Large intestine (tissue), 3 donors: ENCODE results near the gene LPCAT1. TPM values are rescaled to one million over a fixed set of nuclear protein-coding genes. Genes with fewer than 3 reads are reported as not detected.
"Not testable (repeated sequence)": the region's sequence is repeated elsewhere in the genome, so short reads cannot be mapped to it uniquely, and the experiment has no call there.

Experiments
- DNase-seq, 2 donors: peaks; one replicate each; pipeline versions ENCODE4 v3.0.0 to v3.0.0-alpha.2; 2013
- H3K27ac ChIP-seq: one replicate; pipeline ENCODE4 v1.5.1; 2013; ENCODE audit warnings: low read length
- H3K27me3 ChIP-seq: 2 replicates; pipeline ENCODE4 v1.6.1; 2013; ENCODE audit warnings: low read length; ENCODE audit not compliant: control insufficient read depth, insufficient read depth
- H3K36me3 ChIP-seq: 2 replicates; pipeline ENCODE4 v1.6.1; 2013; ENCODE audit warnings: low read length; ENCODE audit not compliant: control insufficient read depth, insufficient read depth
- H3K4me1 ChIP-seq: one replicate; pipeline ENCODE4 v1.6.1; 2013; ENCODE audit warnings: low read length; ENCODE audit not compliant: control insufficient read depth, insufficient read depth
- H3K4me3 ChIP-seq: one replicate; pipeline ENCODE4 v1.5.1; 2013; ENCODE audit warnings: low read length
- H3K9me3 ChIP-seq: one replicate; pipeline ENCODE4 v1.6.1; 2013; ENCODE audit warnings: mild to moderate bottlenecking, low read depth, low read length, moderate library complexity; ENCODE audit not compliant: control insufficient read depth
- WGBS: methylation state at CpG from one replicate; pipeline ENCODE4 v1.1.5; 2013; ENCODE audit warnings: low lambda C conversion rate; ENCODE audit not compliant: insufficient coverage; 5-methylcytosine and 5-hydroxymethylcytosine counted together
- polyA plus RNA-seq: library from polyadenylated mRNA; unstranded; fragments of 120-200 nt; gene quantifications from one replicate; pipeline ENCODE4 v1.2.1, GENCODE V29; 2013

LPCAT1 gene
- polyA plus RNA-seq, 1 donor = 14.8 TPM

DNA sequence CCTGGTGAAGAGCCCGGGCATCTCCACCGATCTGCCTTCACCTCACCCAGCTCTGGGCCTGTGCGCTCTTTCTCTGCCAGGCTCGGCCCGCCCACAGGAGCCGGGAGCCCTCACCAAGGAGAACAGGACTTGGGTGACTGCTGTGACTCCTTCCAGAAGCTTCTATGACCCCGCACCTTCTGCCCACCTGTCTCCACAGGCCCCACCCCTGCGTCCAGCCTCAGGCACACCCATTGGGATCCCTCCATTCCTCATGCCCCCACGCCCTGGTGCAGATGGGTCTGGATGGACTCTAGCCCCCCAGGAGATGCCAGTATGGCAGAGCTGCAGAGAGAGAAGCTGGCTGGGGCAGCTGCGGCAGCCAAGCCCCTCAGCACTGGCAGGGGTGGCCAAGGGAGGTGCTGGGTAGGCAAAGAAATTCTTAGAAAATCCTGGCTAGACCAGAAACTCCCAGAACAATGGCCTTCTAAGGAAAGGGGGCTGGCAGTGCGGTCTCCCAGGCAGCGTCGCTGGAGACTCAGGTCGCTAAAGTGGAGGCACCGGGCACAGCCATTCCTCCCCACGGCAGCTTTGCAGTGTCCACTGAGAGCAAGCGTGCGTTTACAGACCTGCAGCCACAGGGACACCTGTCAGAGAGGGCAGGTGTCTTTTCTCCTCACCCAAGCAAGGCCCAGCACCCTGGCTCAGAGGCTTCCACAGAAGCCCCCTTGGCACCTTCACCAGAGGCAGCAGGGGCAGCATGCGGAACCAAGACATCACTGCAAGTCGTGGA is 17.3 kb downstream of the LPCAT1 start:
- H3K4me1 ChIP-seq = no peaks in the 10 kb centered on the region
- no CpG with 5 or more reads among the region's 20 CpGs for WGBS
- H3K27ac ChIP-seq = no peak overlapping the region
- no peak for DNase-seq
- H3K9me3 ChIP-seq = peaks cover 4% of the 10 kb centered on the region
- H3K4me3 ChIP-seq = no peak overlapping the region
- no peaks in the 10 kb centered on the region for H3K36me3 ChIP-seq
- no peaks in the 10 kb centered on the region for H3K27me3 ChIP-seq

DNA sequence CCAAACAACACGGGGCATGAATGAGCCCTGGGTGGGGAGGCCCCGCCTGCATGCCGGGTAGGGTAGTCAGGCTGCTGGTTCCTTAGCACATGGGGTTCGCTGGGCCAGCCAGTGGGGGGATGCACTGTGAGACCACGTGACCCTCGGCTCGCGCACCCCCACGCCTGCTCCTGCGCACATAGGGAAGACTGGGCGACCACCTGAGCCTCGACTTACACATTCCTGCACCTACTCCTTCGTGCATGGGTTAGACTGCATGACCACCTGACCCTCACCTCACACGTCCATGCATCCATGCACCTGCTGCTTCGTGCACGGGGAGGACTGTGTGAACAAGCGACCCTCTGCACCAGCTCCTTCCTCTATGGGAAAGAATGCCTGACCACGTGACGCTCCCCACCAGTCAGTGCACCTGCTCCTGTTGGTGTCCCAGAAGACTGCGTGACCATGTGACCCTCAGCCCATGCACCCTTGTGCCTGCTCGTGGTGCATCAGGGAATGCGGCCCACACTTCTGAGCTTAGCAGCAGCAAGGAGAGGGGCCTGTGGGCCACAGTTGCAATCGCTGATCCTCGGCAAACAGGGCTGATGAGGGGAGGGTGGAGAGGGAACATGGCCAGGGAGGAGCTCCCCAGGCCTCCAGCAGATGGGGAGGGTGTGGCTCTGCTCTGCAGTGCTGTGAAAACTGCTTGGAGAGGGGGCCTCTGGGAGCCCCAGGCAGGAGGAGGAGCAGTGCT is 18.1 kb downstream of the LPCAT1 start:
- WGBS = 85% methylated on average over 4 of the region's 24 CpGs
- H3K36me3 ChIP-seq = peaks cover 4% of the 10 kb centered on the region
- peaks cover 4% of the 10 kb centered on the region for H3K9me3 ChIP-seq
- no peaks in the 10 kb centered on the region for H3K27me3 ChIP-seq
- H3K27ac ChIP-seq = no peak overlapping the region
- no peak overlapping the region for H3K4me3 ChIP-seq
- peak in 1 of 2 donors; percentile 23 for DNase-seq
- H3K4me1 ChIP-seq = no peaks in the 10 kb centered on the region

DNA sequence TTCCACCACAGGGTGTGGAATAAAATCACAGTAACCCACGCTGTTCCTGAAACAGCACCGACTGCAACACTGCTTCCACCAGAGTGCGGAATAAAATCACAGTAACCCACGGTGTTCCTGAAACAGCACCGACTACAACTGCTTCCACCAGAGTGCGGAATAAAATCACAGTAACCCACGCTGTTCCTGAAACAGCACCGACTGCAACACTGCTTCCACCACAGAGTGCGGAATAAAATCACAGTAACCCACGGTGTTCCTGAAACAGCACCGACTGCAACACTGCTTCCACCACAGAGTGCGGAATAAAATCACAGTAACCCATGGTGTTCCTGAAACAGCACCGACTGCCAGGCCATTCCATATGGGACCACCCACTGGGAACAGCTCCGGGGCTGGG is 18.7 kb downstream of the LPCAT1 start:
- not testable (repeated sequence) for H3K4me3 ChIP-seq, H3K9me3 ChIP-seq, DNase-seq, H3K27me3 ChIP-seq, H3K4me1 ChIP-seq, H3K27ac ChIP-seq, H3K36me3 ChIP-seq
- no CpG with 5 or more reads among the region's 14 CpGs for WGBS

DNA sequence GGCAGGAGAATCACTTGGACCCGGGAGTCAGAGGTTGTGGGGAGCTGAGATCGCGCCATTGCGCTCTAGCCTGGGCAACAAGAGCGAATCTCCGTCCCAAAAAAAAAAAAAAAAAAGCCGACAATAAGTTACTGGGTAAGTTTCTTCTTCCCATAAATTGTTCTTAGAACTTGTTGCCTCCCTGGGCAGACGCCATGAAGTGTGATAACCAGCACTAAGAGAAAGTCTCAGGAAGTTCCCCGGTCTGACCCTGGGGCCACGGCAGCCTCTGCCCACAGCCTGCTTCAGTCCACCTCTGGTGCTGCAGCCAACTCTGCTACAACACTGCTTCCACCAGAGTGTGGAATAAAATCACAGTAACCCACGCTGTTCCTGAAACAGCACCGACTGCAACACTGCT is 19.1 kb downstream of the LPCAT1 start:
- Histone ChIP-seq H3K27me3 (no peaks in the 10 kb centered on the region), H3K4me1 (no peaks in the 10 kb centered on the region), H3K27ac (no peak overlapping the region), H3K9me3 (peaks cover 4% of the 10 kb centered on the region), H3K36me3 (peaks cover 4% of the 10 kb centered on the region), H3K4me3 (no peak overlapping the region)
- no peak for DNase-seq
- no CpG with 5 or more reads among the region's 12 CpGs for WGBS

DNA sequence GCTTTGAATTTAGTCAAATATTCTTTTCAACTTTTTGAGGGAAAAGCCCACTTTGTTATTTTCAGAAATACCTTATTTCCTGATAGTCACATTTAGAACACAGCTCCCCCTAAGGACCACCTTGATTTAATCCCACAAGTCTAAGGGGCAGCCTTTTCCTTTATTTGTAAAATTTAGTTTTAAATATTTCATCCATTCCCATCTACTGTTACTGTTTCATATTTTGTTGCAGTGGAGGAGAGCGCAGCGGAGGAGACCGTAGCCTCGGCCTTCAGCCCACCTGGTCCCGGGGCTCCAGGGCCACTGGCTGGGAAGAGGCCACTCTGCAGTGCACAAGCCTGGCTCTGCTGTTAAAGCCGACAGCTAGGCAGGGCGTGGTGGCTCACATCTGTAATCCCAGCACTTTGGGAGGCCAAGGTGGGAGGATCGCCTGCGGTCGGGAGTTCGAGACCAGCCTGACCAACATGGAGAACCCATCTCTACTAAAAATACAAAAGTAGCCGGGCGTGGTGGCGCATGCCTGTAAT is 19.6 kb downstream of the LPCAT1 start:
- Histone ChIP-seq H3K9me3 (peaks cover 4% of the 10 kb centered on the region), H3K27ac (no peak overlapping the region), H3K36me3 (peaks cover 4% of the 10 kb centered on the region), H3K4me1 (no peaks in the 10 kb centered on the region), H3K27me3 (no peaks in the 10 kb centered on the region), H3K4me3 (no peak overlapping the region)
- no peak for DNase-seq
- no CpG with 5 or more reads among the region's 14 CpGs for WGBS

DNA sequence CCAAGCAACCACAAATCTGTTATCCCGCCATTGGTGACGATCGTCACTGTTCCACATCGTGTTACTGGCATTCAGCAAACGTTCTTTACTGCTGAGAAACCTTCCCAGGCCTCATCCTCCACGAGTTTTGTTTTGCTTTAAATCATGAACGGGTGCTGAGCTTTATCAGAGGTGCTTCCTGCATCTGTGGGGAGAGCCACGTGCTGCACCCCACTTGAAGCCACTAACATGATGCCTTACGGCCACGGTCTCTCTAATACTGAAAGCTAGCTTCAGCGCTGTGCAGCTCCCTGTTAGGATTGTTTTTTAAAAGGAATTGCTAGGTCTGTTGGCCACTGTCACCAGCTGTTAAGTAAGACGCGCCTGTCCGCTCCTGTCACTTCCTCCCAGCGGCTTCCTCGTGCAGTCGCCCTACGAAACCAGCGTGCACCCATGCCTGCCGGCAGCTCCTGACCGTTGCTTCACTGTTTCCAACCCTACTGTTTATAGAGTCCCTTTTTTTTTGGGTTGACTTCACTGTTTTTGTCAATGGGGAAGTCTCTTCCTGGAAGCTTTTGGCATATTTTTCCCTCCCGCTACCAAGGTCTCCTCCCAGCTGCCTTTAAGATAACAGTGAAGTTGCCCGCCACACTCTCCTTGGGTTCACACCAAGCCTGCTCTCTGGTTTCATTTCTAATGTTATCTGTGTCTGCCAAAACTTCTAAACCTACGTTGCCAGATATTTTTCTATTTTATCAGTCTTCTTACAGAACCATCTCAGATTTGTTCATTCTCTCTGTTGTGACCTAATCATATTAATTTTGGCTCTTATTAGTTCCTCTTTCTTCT is 20.3 kb downstream of the LPCAT1 start:
- H3K4me3 ChIP-seq = no peak overlapping the region
- no peaks in the 10 kb centered on the region for H3K4me1 ChIP-seq
- DNase-seq = no peak
- peak overlapping the region; percentile 6 for H3K27ac ChIP-seq
- H3K27me3 ChIP-seq = no peaks in the 10 kb centered on the region
- WGBS = 86% methylated on average over 6 of the region's 24 CpGs
- H3K9me3 ChIP-seq = no peaks in the 10 kb centered on the region
- peaks cover 4% of the 10 kb centered on the region for H3K36me3 ChIP-seq

DNA sequence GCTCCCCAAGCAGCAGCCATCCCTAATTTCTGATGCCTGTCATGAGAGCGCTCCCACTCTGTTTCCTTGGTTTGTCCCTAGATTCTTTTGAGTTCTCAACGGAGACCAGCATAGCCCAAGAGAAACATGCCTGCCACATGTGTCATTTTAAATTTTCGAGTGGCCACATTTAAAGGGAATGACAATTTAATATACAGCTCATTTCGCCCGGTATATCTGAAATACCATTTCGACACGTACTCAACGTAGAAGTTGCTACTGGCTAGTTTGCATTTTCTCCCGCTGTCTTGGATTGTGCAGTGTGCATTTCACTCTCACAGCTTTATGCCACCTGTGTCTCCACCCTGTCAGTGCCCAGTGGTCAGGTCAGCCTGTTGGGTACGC is 21.0 kb downstream of the LPCAT1 start:
- Histone ChIP-seq H3K27ac (no peak overlapping the region), H3K4me1 (no peaks in the 10 kb centered on the region)

DNA sequence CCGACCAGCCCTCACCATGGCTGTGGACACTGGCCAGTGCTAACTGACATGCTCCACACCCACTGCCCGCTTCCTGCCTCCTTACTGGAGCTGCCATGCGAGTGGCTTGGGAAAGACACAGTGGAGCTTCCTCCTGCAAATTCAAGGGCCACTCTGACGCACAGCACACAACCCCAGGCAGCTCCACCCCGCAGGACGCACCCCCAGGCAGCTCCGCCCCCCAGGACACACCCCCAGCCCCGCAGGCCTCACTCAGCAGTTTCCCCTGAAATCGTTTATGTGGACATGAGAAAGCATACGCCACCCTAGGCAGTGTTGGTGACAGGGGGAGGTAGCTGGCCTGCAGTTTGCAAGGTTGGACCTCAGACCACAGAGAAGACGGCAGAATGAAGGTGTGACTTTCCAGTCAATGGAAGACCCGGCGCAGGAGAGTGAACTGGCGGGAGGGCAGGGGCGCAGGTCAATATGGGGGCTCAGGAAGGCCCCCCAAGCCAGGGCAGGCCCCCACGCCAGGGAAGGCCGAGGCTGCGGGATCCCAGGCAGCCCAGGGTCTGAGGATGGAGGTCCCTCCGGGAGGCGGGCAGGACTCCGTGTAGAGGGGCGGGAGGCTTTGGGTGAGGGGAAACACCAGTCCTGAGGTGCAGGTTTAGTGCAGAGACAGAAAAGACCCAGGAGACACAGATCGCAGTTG is 21.6 kb downstream of the LPCAT1 start:
- H3K9me3 ChIP-seq = no peaks in the 10 kb centered on the region
- no peak overlapping the region for H3K27ac ChIP-seq
- H3K36me3 ChIP-seq = peaks cover 4% of the 10 kb centered on the region
- H3K27me3 ChIP-seq = no peaks in the 10 kb centered on the region
- no peaks in the 10 kb centered on the region for H3K4me1 ChIP-seq
- no CpG with 5 or more reads among the region's 23 CpGs for WGBS
- H3K4me3 ChIP-seq = no peak overlapping the region
- DNase-seq = peak in 1 of 2 donors; percentile 19

More for the DNA sequence above, 21.0 kb downstream of the LPCAT1 start:
- no peak for DNase-seq
- H3K4me3 ChIP-seq = no peak overlapping the region
- peaks cover 4% of the 10 kb centered on the region for H3K36me3 ChIP-seq
- 100% methylated on average over 2 of the region's 10 CpGs for WGBS
- H3K9me3 ChIP-seq = no peaks in the 10 kb centered on the region
- no peaks in the 10 kb centered on the region for H3K27me3 ChIP-seq

DNA sequence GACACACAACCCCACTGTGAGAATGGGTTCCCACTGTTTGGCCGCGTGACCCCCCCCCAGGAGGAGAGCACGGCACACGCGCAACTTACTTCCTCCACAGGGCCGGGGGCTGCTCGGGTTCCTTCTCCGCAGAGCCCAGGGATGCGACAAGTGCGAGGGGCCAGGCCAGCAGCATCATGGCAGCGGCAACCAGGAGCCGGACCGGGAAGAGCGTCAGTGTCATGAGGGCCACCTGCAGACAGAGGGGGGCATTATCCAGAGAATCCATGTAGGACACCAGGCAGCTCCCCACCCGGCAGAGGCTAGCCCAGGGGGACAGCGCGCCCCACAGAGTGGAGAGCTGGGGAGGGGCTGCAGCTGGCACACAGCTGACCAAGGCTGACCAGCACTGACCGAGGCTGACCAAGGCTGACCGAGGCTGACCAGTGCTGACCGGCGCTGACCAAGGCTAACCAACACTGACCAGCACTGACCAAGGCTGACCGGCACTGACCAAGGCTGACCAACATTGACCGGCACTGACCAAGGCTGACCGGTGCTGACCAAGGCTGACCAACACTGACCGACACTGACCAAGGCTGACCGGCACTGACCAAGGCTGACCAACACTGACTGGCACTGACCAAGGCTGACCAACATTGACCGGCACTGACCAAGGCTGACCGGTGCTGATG is 22.3 kb downstream of the LPCAT1 start:
- H3K4me3 ChIP-seq = no peak overlapping the region
- DNase-seq = no peak
- no peaks in the 10 kb centered on the region for H3K27me3 ChIP-seq
- H3K9me3 ChIP-seq = no peaks in the 10 kb centered on the region
- H3K27ac ChIP-seq = no peak overlapping the region
- WGBS = no CpG with 5 or more reads among the region's 28 CpGs
- H3K36me3 ChIP-seq = peaks cover 4% of the 10 kb centered on the region
- H3K4me1 ChIP-seq = no peaks in the 10 kb centered on the region
